Stomach (tissue), 9 donors: ENCODE measurements around the gene TCF23. TPM values are rescaled to one million over a fixed set of nuclear protein-coding genes. Genes with fewer than 3 reads are reported as not detected.
A peak's percentile ranks its signal among the peaks of the same experiment; 100 is the strongest.

Experiments
- DNase-seq, 2 donors: peaks; one replicate each; pipeline versions ENCODE4 v3.0.0 to v3.0.0-alpha.2; 2013 to 2019
- H3K27ac ChIP-seq, 5 donors: fragments of 200-600 bp in 4 of 5; sonication (generic) in 4 of 5; one replicate each; pipeline ENCODE4 v1.5.1; 2013 to 2019; ENCODE audit warnings: mild to moderate bottlenecking in 1 of 5, moderate library complexity in 1 of 5
- H3K27me3 ChIP-seq, 3 donors: fragments of 200-600 bp; sonication (generic); one replicate each; pipeline ENCODE4 v1.5.1; 2017 to 2019; ENCODE audit warnings: mixed run types in 1 of 3
- H3K36me3 ChIP-seq, 4 donors: fragments of 200-600 bp; sonication (generic); 1 replicate in 3 of 4; 2 replicates in 1 of 4; pipeline ENCODE4 v1.5.1; 2016 to 2019
- H3K4me1 ChIP-seq, 4 donors: fragments of 200-600 bp; sonication (generic); one replicate each; pipeline ENCODE4 v1.5.1; 2016 to 2019
- H3K4me3 ChIP-seq, 4 donors: fragments of 200-600 bp; sonication (generic) in 3 of 4; one replicate each; pipeline ENCODE4 v1.5.1; 2016 to 2019; ENCODE audit warnings: mild to moderate bottlenecking in 1 of 4
- H3K9me3 ChIP-seq, 4 donors: fragments of 200-600 bp; sonication (generic); one replicate each; pipeline ENCODE4 v1.5.1; 2016 to 2019
- CTCF ChIP-seq, 7 experiments: fragments of 450-650 bp in 4 of 7; fragments of 200-600 bp in 3 of 7; sonication (generic) in 3 of 7; IDR thresholded peaks; one replicate each; pipeline ENCODE4 v1.5.1; 2016 to 2019; ENCODE audit warnings: antibody characterized with exemption in 7 of 7, control low read depth in 2 of 7, mild to moderate bottlenecking in 1 of 7
- EP300 ChIP-seq: sonication (generic); formaldehyde crosslinking; IDR thresholded peaks from one replicate; pipeline ENCODE4 v1.6.1; 2017; ENCODE audit warnings: antibody characterized with exemption
- POLR2A ChIP-seq, 4 donors: fragments of 450-650 bp; IDR thresholded peaks; one replicate each; pipeline ENCODE4 v1.6.1; 2016; ENCODE audit warnings: antibody characterized with exemption in 4 of 4, control low read depth in 2 of 4, mild to moderate bottlenecking in 1 of 4, moderate library complexity in 1 of 4
- POLR2AphosphoS5 ChIP-seq, 3 donors: sonication (generic); formaldehyde crosslinking; IDR thresholded peaks; one replicate each; pipeline ENCODE4 v1.6.1; 2016; ENCODE audit warnings: antibody characterized with exemption in 3 of 3
- WGBS, 5 donors: extraction: QIAGEN DNeasy Blood & Tissue Kit in 3 of 5; methylation state at CpG; one replicate each; pipeline versions ENCODE4 v1.1.5 to v1.1.7; 2013 to 2018; 5-methylcytosine and 5-hydroxymethylcytosine counted together
- intact Hi-C: fragments of 100-400 bp; cut with DNase I; formaldehyde crosslinking; loops from one replicate; pipeline ENCODE4 v1.15.1; 2023; ENCODE audit warnings: low total_unique reads
- polyA plus RNA-seq, 3 donors: library from polyadenylated mRNA; stranded (reverse); fragments of 200-250 nt; gene quantifications; one replicate each; pipeline ENCODE4 v1.2.3, GENCODE V29; 2013
- total RNA-seq, 5 donors: library from RNA; depleted of rRNA; stranded (reverse); fragments of >200 nt; gene quantifications; one replicate each; pipeline versions ENCODE4 v1.1.0 to v1.2.3, GENCODE V29; 2014 to 2016
- donor health status: healthy with polysubstance abuse.
- donor health status: Bipolar disorder and iron deficiency.
- donor health status: healthy.

TCF23 gene
- total and polyA plus RNA-seq, 8 donors, result 0.03 TPM; not detected in 7

DNA sequence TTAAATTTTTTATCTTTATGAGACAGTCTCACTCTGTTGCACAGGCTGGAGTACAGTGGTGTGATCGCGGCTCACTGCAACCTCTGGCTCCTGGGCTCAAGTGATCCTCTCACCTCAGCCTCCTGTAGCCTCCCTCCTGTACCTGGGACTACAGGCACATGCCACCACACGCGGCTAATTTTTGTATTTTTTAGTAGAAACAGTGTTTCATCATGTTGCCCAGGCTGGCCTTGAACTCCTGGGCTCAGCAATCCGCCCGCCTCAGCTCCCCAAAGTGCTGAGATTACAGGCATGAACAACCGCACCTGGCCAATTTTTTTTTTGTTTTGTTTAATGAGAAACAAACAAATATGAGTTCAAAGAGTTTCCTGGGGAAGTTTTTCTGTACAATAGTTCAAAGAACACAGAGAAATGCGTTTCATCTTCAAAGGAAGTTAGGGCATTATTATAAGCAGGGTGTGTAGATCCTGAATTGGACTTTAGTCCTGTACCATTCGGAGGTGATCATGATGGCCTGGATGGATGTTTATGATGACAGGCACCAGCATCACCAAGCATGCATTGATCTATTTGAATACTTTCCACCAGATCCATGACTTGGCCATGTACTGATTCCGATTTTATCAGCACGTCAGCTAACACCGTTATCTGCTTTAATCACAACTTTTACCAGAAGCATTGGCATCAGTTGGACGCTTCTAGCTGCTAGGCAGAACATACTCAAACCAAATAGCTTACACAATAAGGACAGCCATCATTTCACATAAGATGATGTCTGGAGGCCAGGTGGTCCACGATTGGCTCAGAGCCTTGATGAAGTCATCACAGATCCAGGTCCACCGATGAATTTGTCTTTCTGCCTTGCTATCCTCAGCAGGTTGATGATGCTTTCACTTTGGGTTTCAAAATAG, 28.9 kb downstream of the TCF23 start:
- no peak for TF ChIP-seq POLR2AphosphoS5 (IDR thresholded peaks at IDR 0.05)
- no peak for TF ChIP-seq CTCF (IDR thresholded peaks at IDR 0.05)
- no peak for TF ChIP-seq POLR2A (IDR thresholded peaks at IDR 0.05)
- TF ChIP-seq EP300, result no peak
- Histone ChIP-seq H3K27ac (no peak overlapping the region), H3K9me3 (no peaks in the 10 kb centered on the region), H3K27me3 (peaks cover 0 to 45% (median 6%) of the 10 kb centered on the region in 3 donors), H3K4me3 (no peak overlapping the region), H3K4me1 (no peaks in the 10 kb centered on the region), H3K36me3 (no peaks in the 10 kb centered on the region)
- WGBS, 5 donors, result 62 to 73% (median 67%) methylated on average over 15 of the region's 15 CpGs
- intact Hi-C loops, result no loop called here
- DNase-seq, result no peak

- H3K9me3 ChIP-seq, result no peaks in the 10 kb centered on the region
- no peaks in the 10 kb centered on the region for H3K36me3 ChIP-seq
- WGBS, 5 donors, result 87 to 91% (median 87%) methylated on average over 3 of the region's 3 CpGs
- H3K27ac ChIP-seq, result no peak overlapping the region
- H3K4me3 ChIP-seq, result no peak overlapping the region
- intact Hi-C loops, result no loop called here
- peaks cover 0 to 39% (median 6%) of the 10 kb centered on the region in 3 donors for H3K27me3 ChIP-seq
- DNase-seq, result no peak
- no peak for TF ChIP-seq CTCF (IDR thresholded peaks at IDR 0.05)
- no peak for TF ChIP-seq POLR2AphosphoS5 (IDR thresholded peaks at IDR 0.05)
- no peak for TF ChIP-seq EP300
- TF ChIP-seq POLR2A (IDR thresholded peaks at IDR 0.05), result no peak
- H3K4me1 ChIP-seq, result no peaks in the 10 kb centered on the region
Measured at GRCh38 chr2:27178469-27178868, 29.7 kb downstream of the TCF23 start.

GRCh38 chr2:27179344-27180000, 30.7 kb downstream of the TCF23 start:
- WGBS, 5 donors, result 47 to 60% (median 50%) methylated on average over 3 of the region's 3 CpGs
- H3K27ac ChIP-seq, result peak overlapping the region in 2 of 5 donors; percentile 33 to 85
- H3K9me3 ChIP-seq, result no peaks in the 10 kb centered on the region
- DNase-seq, result no peak
- no peaks in the 10 kb centered on the region for H3K36me3 ChIP-seq
- H3K27me3 ChIP-seq, result peaks cover 0 to 39% (median 6%) of the 10 kb centered on the region in 3 donors
- H3K4me1 ChIP-seq, result no peaks in the 10 kb centered on the region
- intact Hi-C loops, result no loop called here
- H3K4me3 ChIP-seq, result no peak overlapping the region
- TF ChIP-seq CTCF (IDR thresholded peaks at IDR 0.05) (no peak), POLR2AphosphoS5 (IDR thresholded peaks at IDR 0.05) (no peak), EP300 (no peak), POLR2A (IDR thresholded peaks at IDR 0.05) (no peak)

DNA sequence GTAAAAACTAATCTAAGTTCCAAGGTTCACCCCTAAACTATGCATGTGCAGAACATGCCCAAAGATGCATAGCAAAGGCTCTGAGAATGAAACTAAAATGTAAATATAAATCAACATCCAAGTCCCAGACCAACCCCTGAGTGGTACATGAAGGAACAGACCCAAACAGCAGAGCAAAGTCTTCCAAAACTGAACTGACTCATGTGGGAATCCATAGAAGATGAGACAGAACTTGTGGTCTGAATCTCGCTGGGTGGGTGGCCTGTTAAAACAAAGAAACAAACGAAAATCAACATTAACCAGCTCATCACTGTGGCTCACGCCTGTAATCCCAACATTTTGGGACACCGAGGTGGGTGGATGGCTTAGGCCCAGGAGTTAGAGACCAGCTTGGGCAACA, 33.5 kb downstream of the TCF23 start:
- no peak for DNase-seq
- intact Hi-C loops, result loop anchor here (10.0 kb wide), 1 partner anchor 78 kb away; no protein-coding TSS in a partner anchor
- H3K36me3 ChIP-seq, result no peaks in the 10 kb centered on the region
- peak overlapping the region in 4 of 5 donors; percentile 46 to 85 (median 62) for H3K27ac ChIP-seq
- no peak overlapping the region for H3K4me3 ChIP-seq
- H3K9me3 ChIP-seq, result no peaks in the 10 kb centered on the region
- 53 to 73% (median 58%) methylated on average over 4 of the region's 4 CpGs for WGBS, 5 donors
- peaks cover 0 to 34% (median 6%) of the 10 kb centered on the region in 3 donors for H3K27me3 ChIP-seq
- TF ChIP-seq CTCF (IDR thresholded peaks at IDR 0.05) (no peak), POLR2AphosphoS5 (IDR thresholded peaks at IDR 0.05) (peak in 1 of 3 donors; percentile 11), POLR2A (IDR thresholded peaks at IDR 0.05) (no peak), EP300 (no peak)
- H3K4me1 ChIP-seq, result peaks cover 0 to 5% (median 0%) of the 10 kb centered on the region in 4 donors
